T-cell (primary cell): ENCODE data around the gene ZNF565. TPM values are rescaled to one million over a fixed set of nuclear protein-coding genes. Genes with fewer than 3 reads are reported as not detected.

Experiments used
- ATAC-seq, 4 experiments: fragments of 200-7000 bp in 3 of 4; fragments of 150-1000 bp in 1 of 4; cut with Tn5 transposase; replicated peaks in 1 of 4; 1 replicate in 3 of 4; 2 replicates in 1 of 4; pipeline ENCODE4 v1.10.0; 2021; ENCODE audit warnings: moderate library complexity in 3 of 4, mild to moderate bottlenecking in 2 of 4, moderate number of reproducible peaks in 1 of 4
- CTCF ChIA-PET, 2 donors: fragments of 300-600 bp; sonication (Branson Sonifier 250); formaldehyde crosslinking; loops; one replicate each; lab custom pipeline; 2022; ENCODE audit warnings: antibody characterized with exemption in 2 of 2; lab: Charles Lee
- POLR2A ChIA-PET, 2 donors: fragments of 300-600 bp; sonication (Branson Sonifier 250); formaldehyde crosslinking; loops; one replicate each; lab custom pipeline; 2022; ENCODE audit warnings: antibody characterized with exemption in 2 of 2; lab: Charles Lee
- DNase-seq, 35 experiments: peaks; one replicate each; pipeline versions ENCODE4 v3.0.0 to v3.0.0-alpha.2; 2013 to 2023
- H3K27ac ChIP-seq: one replicate; pipeline ENCODE4 v1.5.1; 2013; ENCODE audit warnings: low read length
- H3K27me3 ChIP-seq, 2 experiments: replicated peaks in 1 of 2; 1 replicate in 1 of 2; 2 replicates in 1 of 2; pipeline versions ENCODE4 v1.6.1 to v1.7.0; 2013; ENCODE audit warnings: low read length in 1 of 2, mixed read lengths in 1 of 2; ENCODE audit not compliant: control insufficient read depth in 2 of 2, insufficient read depth in 2 of 2; ENCODE audit errors: extremely low read depth in 1 of 2
- H3K36me3 ChIP-seq, 2 donors: 1 replicate in 1 of 2; 2 replicates in 1 of 2; pipeline versions ENCODE4 v1.6.1 to v1.7.0; 2013; ENCODE audit warnings: low read length in 1 of 2; ENCODE audit not compliant: control insufficient read depth in 2 of 2, insufficient read depth in 1 of 2; ENCODE audit errors: extremely low read depth in 1 of 2
- H3K4me1 ChIP-seq, 2 experiments: 1 replicate in 1 of 2; 2 replicates in 1 of 2; pipeline versions ENCODE4 v1.6.1 to v1.7.0; 2013; ENCODE audit warnings: low read length in 2 of 2, mixed read lengths in 1 of 2; ENCODE audit not compliant: insufficient read depth in 2 of 2, control insufficient read depth in 1 of 2; ENCODE audit errors: extremely low read depth in 1 of 2
- H3K4me3 ChIP-seq, 2 donors: 1 replicate in 1 of 2; 2 replicates in 1 of 2; pipeline versions ENCODE4 v1.5.1 to v1.7.0; 2013; ENCODE audit warnings: mild to moderate bottlenecking in 2 of 2, low read length in 1 of 2, moderate library complexity in 1 of 2; ENCODE audit not compliant: control insufficient read depth in 1 of 2; ENCODE audit errors: extremely low read depth in 1 of 2
- H3K9me3 ChIP-seq: 2 replicates; pipeline ENCODE4 v1.7.0; 2013
- H3K27ac Mint-ChIP-seq, 2 donors: one replicate each; pipeline ENCODE4 v1.8.0; 2020 to 2021; ENCODE audit warnings: mild to moderate bottlenecking in 2 of 2, mixed read lengths in 2 of 2
- H3K27me3 Mint-ChIP-seq, 2 donors: one replicate each; pipeline ENCODE4 v1.8.0; 2021 to 2022; ENCODE audit warnings: mixed read lengths in 2 of 2
- H3K36me3 Mint-ChIP-seq: one replicate; pipeline ENCODE4 v1.8.0; 2021; ENCODE audit warnings: mixed read lengths
- H3K4me1 Mint-ChIP-seq, 3 donors: one replicate each; pipeline ENCODE4 v1.8.0; 2020 to 2022; ENCODE audit warnings: mixed read lengths in 3 of 3, mild to moderate bottlenecking in 1 of 3
- H3K4me3 Mint-ChIP-seq, 3 donors: one replicate each; pipeline ENCODE4 v1.8.0; 2020 to 2022; ENCODE audit warnings: mild to moderate bottlenecking in 3 of 3, mixed read lengths in 3 of 3, moderate library complexity in 3 of 3
- H3K9me3 Mint-ChIP-seq, 3 donors: one replicate each; pipeline ENCODE4 v1.8.0; 2020 to 2022; ENCODE audit warnings: mixed read lengths in 3 of 3
- WGBS: methylation state at CpG from one replicate; pipeline ENCODE4 v1.1.5; 2013; ENCODE audit warnings: missing lambda C conversion rate; ENCODE audit not compliant: insufficient coverage; 5-methylcytosine and 5-hydroxymethylcytosine counted together
- total RNA-seq, 35 experiments: library from RNA in 6 of 35; stranded (reverse) in 6 of 35; fragments of 120-200 nt in 1 of 35; gene quantifications; one replicate each; pipeline versions ENCODE4 v1.2.1 to v1.2.4 and lab custom pipeline; 2013 to 2026

ZNF565 gene
- total RNA-seq, 5 donors from 2014 or later (not counting 1 experiment from before 2014, with no cell fraction given) = 7.5 to 9.1 (median 8.0) TPM

DNA sequence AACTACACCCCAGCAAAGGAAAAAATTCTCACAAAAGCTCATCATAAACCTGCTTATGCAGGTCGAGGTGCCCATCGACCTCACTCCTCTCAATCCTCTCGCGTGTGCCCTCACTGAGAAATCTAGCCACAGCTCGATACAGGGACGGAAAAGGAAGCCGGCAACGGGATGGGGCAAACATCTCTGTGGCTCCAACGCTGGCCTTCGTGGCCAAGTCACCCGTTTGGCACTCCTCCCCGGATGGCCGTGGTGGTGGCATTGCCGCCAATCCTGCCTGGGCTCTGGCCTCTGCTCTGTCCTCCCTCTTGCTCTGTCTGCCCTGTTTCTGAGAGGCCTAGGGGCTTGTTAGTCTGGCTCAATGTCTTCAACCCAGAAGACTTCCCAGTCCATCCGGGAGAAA, 41.6 kb upstream of the ZNF565 start:
- Histone ChIP-seq H3K27me3 (peaks cover 0 to 8% of the 10 kb centered on the region in 2 experiments), H3K9me3 (no peaks in the 10 kb centered on the region), H3K4me1 (no peaks in the 10 kb centered on the region), H3K4me3 (no peak overlapping the region), H3K36me3 (no peaks in the 10 kb centered on the region), H3K27ac (no peak overlapping the region)
- Mint-ChIP-seq H3K4me1 (no peaks in the 10 kb centered on the region), H3K27me3 (peaks cover 2 to 5% of the 10 kb centered on the region in 2 donors), H3K9me3 (peaks cover 4 to 36% (median 21%) of the 10 kb centered on the region in 3 donors), H3K36me3 (peaks cover 6% of the 10 kb centered on the region), H3K4me3 (no peak overlapping the region), H3K27ac (no peak overlapping the region)
- no peak for DNase-seq
- 98% methylated on average over 14 of the region's 15 CpGs for WGBS
- POLR2A ChIA-PET = no interaction called here
- no peak for ATAC-seq
- CTCF ChIA-PET = no interaction called here

DNA sequence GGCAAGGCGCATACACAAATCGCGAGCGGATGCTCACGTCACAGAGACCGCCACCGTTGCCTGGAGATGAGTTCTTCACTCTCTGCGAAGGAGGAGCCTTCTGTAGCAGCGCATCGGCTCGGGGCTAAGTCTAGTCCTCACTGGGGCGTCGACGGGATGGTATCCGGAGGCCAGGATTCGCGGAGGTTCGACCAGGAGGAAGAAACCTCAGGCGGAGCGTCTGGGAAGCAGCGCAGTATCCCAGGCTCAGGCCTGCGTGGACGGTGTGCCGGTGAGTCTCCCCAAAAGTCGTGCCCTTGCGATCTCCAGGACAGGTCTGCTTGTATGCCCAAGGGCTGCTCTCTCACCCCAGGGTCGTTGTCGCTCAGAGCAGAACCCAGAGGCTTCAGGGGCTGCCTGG, 40.9 kb upstream of the ZNF565 start:
- WGBS = 96% methylated on average over 24 of the region's 28 CpGs
- peaks cover 6% of the 10 kb centered on the region for H3K36me3 Mint-ChIP-seq
- no peak overlapping the region for H3K27ac Mint-ChIP-seq
- H3K4me1 Mint-ChIP-seq = no peaks in the 10 kb centered on the region
- no peak overlapping the region for H3K4me3 Mint-ChIP-seq
- H3K27ac ChIP-seq = no peak overlapping the region
- POLR2A ChIA-PET = no interaction called here
- H3K4me1 ChIP-seq = no peaks in the 10 kb centered on the region
- CTCF ChIA-PET = no interaction called here
- no peak for ATAC-seq
- peaks cover 4 to 36% (median 21%) of the 10 kb centered on the region in 3 donors for H3K9me3 Mint-ChIP-seq
- no peak for DNase-seq
- H3K27me3 Mint-ChIP-seq = peaks cover 2 to 5% of the 10 kb centered on the region in 2 donors
- H3K9me3 ChIP-seq = no peaks in the 10 kb centered on the region
- no peaks in the 10 kb centered on the region for H3K36me3 ChIP-seq
- H3K4me3 ChIP-seq = no peak overlapping the region
- peaks cover 0 to 8% of the 10 kb centered on the region in 2 experiments for H3K27me3 ChIP-seq

DNA sequence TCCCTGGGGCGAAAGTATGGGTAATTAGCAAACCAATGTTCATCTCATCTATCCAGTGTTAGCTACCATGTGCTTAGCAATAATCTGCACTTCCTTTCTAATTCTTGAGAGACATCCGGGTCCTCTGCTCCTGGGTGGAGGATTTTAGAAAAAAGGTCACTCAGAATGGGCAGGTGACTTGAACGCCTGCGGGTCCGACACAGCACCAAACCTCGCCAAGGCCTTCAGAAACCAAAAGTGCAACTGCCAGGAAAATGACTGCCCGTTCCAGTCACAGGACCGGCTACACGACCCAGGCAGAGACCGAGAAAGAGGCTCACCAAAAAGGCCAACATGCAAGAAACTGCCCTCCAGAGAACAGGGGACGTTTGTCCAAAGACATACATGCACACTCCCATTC, 40.4 kb upstream of the ZNF565 start:
- Mint-ChIP-seq H3K36me3 (peaks cover 6% of the 10 kb centered on the region), H3K4me1 (no peaks in the 10 kb centered on the region), H3K27me3 (peaks cover 2 to 5% of the 10 kb centered on the region in 2 donors), H3K9me3 (peaks cover 4 to 39% (median 21%) of the 10 kb centered on the region in 3 donors), H3K4me3 (no peak overlapping the region), H3K27ac (no peak overlapping the region)
- H3K27me3 ChIP-seq = peaks cover 0 to 8% of the 10 kb centered on the region in 2 experiments
- H3K4me1 ChIP-seq = no peaks in the 10 kb centered on the region
- no peaks in the 10 kb centered on the region for H3K36me3 ChIP-seq
- no peak overlapping the region for H3K27ac ChIP-seq
- ATAC-seq (no peak), DNase-seq (no peak)
- no peaks in the 10 kb centered on the region for H3K9me3 ChIP-seq
- ChIA-PET CTCF (no interaction called here), POLR2A (no interaction called here)
- no peak overlapping the region for H3K4me3 ChIP-seq
- 93% methylated on average over 8 of the region's 11 CpGs for WGBS

DNA sequence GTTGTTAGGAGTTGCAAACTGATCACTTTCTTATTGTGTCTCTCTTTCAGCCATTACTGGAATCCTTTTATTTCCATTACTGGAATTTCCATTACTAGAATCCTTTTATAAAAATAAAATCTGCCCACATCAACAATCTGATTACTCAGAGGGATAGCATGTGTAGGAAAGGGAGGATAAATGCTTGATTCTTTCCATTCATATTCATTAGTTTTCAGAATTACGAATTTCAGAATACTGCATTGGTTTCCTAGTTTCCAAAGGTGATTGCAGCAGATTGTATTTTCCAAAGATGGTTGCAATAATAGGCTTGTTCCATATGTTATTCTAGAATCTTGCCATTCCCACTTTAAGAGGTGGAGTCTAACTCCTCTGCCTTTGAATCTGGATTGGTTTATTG, 37.6 kb upstream of the ZNF565 start:
- no peak for ATAC-seq
- WGBS = no CpG with 5 or more reads among the region's 1 CpG

DNA sequence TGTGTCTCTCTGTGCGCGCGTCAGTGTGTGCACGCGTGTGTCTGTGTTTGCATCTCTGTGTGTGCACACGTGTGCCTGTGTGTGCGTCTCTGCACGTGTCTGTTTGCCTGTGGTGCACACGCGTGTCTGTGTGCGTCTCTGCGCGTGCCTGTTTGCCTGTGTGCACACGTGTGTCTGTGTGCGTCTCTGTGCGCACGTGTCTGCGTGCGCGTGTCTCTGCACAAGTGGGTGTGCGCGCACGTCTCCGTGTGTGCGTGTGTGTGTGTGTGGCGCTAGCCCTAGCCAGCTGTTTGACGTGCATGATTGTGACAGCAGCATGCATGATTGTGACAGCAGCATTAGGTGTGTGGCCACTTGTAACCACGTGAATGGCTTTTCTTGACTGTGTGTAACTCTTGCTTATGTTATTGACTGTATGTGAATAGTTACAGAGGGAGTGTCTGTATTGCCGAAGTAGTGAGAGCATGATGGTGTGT, 31.6 kb upstream of the ZNF565 start:
- no peak overlapping the region for H3K27ac ChIP-seq
- Mint-ChIP-seq H3K27me3 (no peaks in the 10 kb centered on the region), H3K4me1 (peaks cover 0 to 2% (median 0%) of the 10 kb centered on the region in 3 donors), H3K9me3 (peaks cover 21 to 44% (median 27%) of the 10 kb centered on the region in 3 donors), H3K27ac (no peak overlapping the region), H3K4me3 (no peak overlapping the region), H3K36me3 (peaks cover 9% of the 10 kb centered on the region)
- H3K27me3 ChIP-seq = peaks cover 0 to 6% of the 10 kb centered on the region in 2 experiments
- peaks cover 0 to 2% of the 10 kb centered on the region in 2 experiments for H3K4me1 ChIP-seq
- no peaks in the 10 kb centered on the region for H3K36me3 ChIP-seq
- 61% methylated on average over 28 of the region's 29 CpGs for WGBS
- DNase-seq (no peak), ATAC-seq (no peak)
- H3K9me3 ChIP-seq = no peaks in the 10 kb centered on the region
- CTCF ChIA-PET = no interaction called here
- POLR2A ChIA-PET = no interaction called here
- H3K4me3 ChIP-seq = no peak overlapping the region

More for the DNA sequence above, 37.6 kb upstream of the ZNF565 start:
- Histone ChIP-seq H3K27ac (no peak overlapping the region), H3K4me1 (no peaks in the 10 kb centered on the region), H3K27me3 (peaks cover 0 to 3% of the 10 kb centered on the region in 2 experiments), H3K4me3 (no peak overlapping the region), H3K9me3 (no peaks in the 10 kb centered on the region), H3K36me3 (no peaks in the 10 kb centered on the region)
- H3K27me3 Mint-ChIP-seq = no peaks in the 10 kb centered on the region
- H3K9me3 Mint-ChIP-seq = peaks cover 11 to 50% (median 25%) of the 10 kb centered on the region in 3 donors
- no peaks in the 10 kb centered on the region for H3K4me1 Mint-ChIP-seq
- ChIA-PET POLR2A (no interaction called here), CTCF (no interaction called here)
- H3K36me3 Mint-ChIP-seq = peaks cover 6% of the 10 kb centered on the region
- no peak overlapping the region for H3K4me3 Mint-ChIP-seq
- no peak overlapping the region for H3K27ac Mint-ChIP-seq
- DNase-seq = no peak

DNA sequence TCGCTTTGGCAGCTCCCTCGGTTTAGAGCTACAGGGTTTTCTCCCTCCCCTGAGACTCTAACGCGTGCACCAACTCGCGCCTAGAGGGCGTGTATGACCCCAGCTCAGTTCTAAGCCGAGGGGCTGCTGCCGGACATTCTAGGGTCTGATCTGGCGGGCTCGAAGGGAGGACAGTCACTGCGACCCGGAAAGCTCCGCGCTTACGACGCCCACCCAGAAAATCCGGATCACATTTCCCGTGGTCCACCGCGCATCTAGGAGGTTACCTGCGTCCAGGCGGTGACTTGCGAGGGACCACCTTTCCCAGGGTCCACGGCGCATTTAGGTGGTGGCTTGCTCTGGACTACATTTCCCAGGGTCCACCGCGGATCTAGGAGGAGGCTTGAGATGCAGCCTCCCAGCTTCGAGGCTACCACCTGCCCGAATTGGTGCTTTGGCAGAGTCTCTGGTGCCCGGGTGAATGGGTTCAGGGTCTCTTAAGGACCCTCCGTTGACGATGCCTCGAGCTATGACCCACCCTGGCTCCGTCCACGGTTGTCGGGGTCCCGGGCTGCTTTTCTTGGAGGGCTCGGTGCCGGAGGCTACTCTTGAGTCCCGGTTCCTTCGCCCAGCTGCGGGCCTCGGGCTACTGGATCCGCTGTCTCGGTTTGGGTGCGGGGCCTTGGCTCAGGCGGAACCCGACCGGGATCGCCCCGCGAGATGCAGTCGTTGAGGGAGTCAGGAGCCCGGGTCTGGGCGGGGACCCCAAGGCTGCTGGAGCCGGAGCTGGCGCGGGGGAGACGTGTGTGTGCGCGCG, 30.9 kb upstream of the ZNF565 start:
- Histone ChIP-seq H3K9me3 (no peaks in the 10 kb centered on the region), H3K4me3 (no peak overlapping the region), H3K27ac (no peak overlapping the region), H3K36me3 (no peaks in the 10 kb centered on the region), H3K27me3 (peaks cover 0 to 6% of the 10 kb centered on the region in 2 experiments), H3K4me1 (peaks cover 0 to 2% of the 10 kb centered on the region in 2 experiments)
- Mint-ChIP-seq H3K4me1 (peaks cover 0 to 2% (median 0%) of the 10 kb centered on the region in 3 donors), H3K9me3 (peaks cover 21 to 47% (median 27%) of the 10 kb centered on the region in 3 donors), H3K27ac (no peak overlapping the region), H3K4me3 (no peak overlapping the region), H3K27me3 (no peaks in the 10 kb centered on the region), H3K36me3 (peaks cover 9% of the 10 kb centered on the region)
- 24% methylated on average over 62 of the region's 63 CpGs for WGBS
- CTCF ChIA-PET = no interaction called here
- ATAC-seq (no peak), DNase-seq (no peak)
- POLR2A ChIA-PET = no interaction called here
